Astrocyte (in vitro differentiated cells and primary cell): ENCODE results near the gene NDUFB8. TPM values are rescaled to one million over a fixed set of nuclear protein-coding genes. Genes with fewer than 3 reads are reported as not detected.

Experiments used
- DNase-seq: peaks from one replicate; pipeline ENCODE4 v3.0.0-alpha.2; 2010; ENCODE audit warnings: low read depth
- FAIRE-seq: peaks from 2 replicates; lab custom pipeline; 2011; peaks lifted over from hg19 to GRCh38; lab: Jason Lieb, UNC
- H2AFZ ChIP-seq: 2 replicates; pipeline ENCODE4 v1.6.0; 2012; ENCODE audit warnings: low read depth, low read length, inconsistent platforms
- H3K27ac ChIP-seq: 2 replicates; pipeline ENCODE4 v1.5.1; 2011; ENCODE audit warnings: low read depth, low read length, inconsistent platforms
- H3K27me3 ChIP-seq: 2 replicates; pipeline ENCODE4 v1.6.0; 2011; ENCODE audit warnings: low read length, inconsistent platforms; ENCODE audit not compliant: insufficient read depth
- H3K36me3 ChIP-seq: 2 replicates; pipeline ENCODE4 v1.5.1; 2011; ENCODE audit warnings: low read length, inconsistent platforms; ENCODE audit not compliant: insufficient read depth
- H3K4me1 ChIP-seq: 2 replicates; pipeline ENCODE4 v1.5.1; 2011; ENCODE audit warnings: low read length, inconsistent platforms; ENCODE audit not compliant: insufficient read depth
- H3K4me2 ChIP-seq: 2 replicates; pipeline ENCODE4 v1.6.0; 2012; ENCODE audit warnings: low read length, inconsistent platforms
- H3K4me3 ChIP-seq: 2 replicates; pipeline ENCODE4 v1.5.1; 2011; ENCODE audit warnings: low read depth, mild to moderate bottlenecking, low read length, inconsistent platforms; ENCODE audit not compliant: insufficient read depth
- H3K79me2 ChIP-seq: 2 replicates; pipeline ENCODE4 v1.6.0; 2012; ENCODE audit warnings: mild to moderate bottlenecking, low read length, inconsistent platforms; ENCODE audit not compliant: insufficient read depth
- H3K9ac ChIP-seq: 2 replicates; pipeline ENCODE4 v1.6.0; 2012; ENCODE audit warnings: mild to moderate bottlenecking, low read length, inconsistent platforms
- H3K9me3 ChIP-seq: 2 replicates; pipeline ENCODE4 v1.5.1; 2012; ENCODE audit warnings: low read depth, mild to moderate bottlenecking, low read length, inconsistent platforms; ENCODE audit not compliant: insufficient read depth
- H4K20me1 ChIP-seq: 2 replicates; pipeline ENCODE4 v1.6.0; 2012; ENCODE audit warnings: low read length, inconsistent platforms; ENCODE audit not compliant: insufficient read depth
- H3K27ac Mint-ChIP-seq: one replicate; pipeline ENCODE4 v1.8.0; 2021; ENCODE audit warnings: mild to moderate bottlenecking, mixed read lengths; ENCODE audit not compliant: unreplicated experiment
- H3K27me3 Mint-ChIP-seq: one replicate; pipeline ENCODE4 v1.8.0; 2021; ENCODE audit warnings: low read depth, mixed read lengths; ENCODE audit not compliant: unreplicated experiment
- H3K36me3 Mint-ChIP-seq: one replicate; pipeline ENCODE4 v1.8.0; 2021; ENCODE audit warnings: low read depth, mixed read lengths; ENCODE audit not compliant: unreplicated experiment
- H3K4me1 Mint-ChIP-seq: one replicate; pipeline ENCODE4 v1.8.0; 2021; ENCODE audit warnings: low read depth, mixed read lengths; ENCODE audit not compliant: unreplicated experiment
- H3K4me3 Mint-ChIP-seq: one replicate; pipeline ENCODE4 v1.8.0; 2021; ENCODE audit warnings: mild to moderate bottlenecking, moderate library complexity, mixed read lengths; ENCODE audit not compliant: unreplicated experiment
- H3K9me3 Mint-ChIP-seq: one replicate; pipeline ENCODE4 v1.8.0; 2021; ENCODE audit warnings: mild to moderate bottlenecking, mixed read lengths; ENCODE audit not compliant: unreplicated experiment
- CTCF ChIP-seq: IDR thresholded peaks from 2 replicates; pipeline ENCODE4 v1.5.1; 2011; ENCODE audit warnings: low read depth, mild to moderate bottlenecking, inconsistent platforms, low read length, moderate library complexity; ENCODE audit not compliant: insufficient read depth
- EZH2 ChIP-seq: IDR thresholded peaks from 2 replicates; pipeline ENCODE4 v1.6.1; 2012; ENCODE audit warnings: mild to moderate bottlenecking, low read length, inconsistent platforms; ENCODE audit not compliant: insufficient read depth
- total RNA-seq: library from RNA; stranded (reverse); gene quantifications from 2 replicates; pipeline ENCODE4 v1.2.1, GENCODE V29; 2021

The NDUFB8 gene
- total RNA-seq, 1 donor from 2014 or later, result 155 TPM

GRCh38 chr10:100509241-100509840 is 20.3 kb downstream of the NDUFB8 start:
- no peaks in the 10 kb centered on the region for H3K36me3 ChIP-seq
- H3K27me3 Mint-ChIP-seq, result peaks cover 18% of the 10 kb centered on the region
- no peaks in the 10 kb centered on the region for H4K20me1 ChIP-seq
- no peak overlapping the region for H3K4me3 Mint-ChIP-seq
- H3K4me1 ChIP-seq, result peaks cover 22% of the 10 kb centered on the region
- no peaks in the 10 kb centered on the region for H3K9me3 Mint-ChIP-seq
- H3K4me2 ChIP-seq, result no peak overlapping the region
- peaks cover 22% of the 10 kb centered on the region for H3K36me3 Mint-ChIP-seq
- FAIRE-seq (no peak), DNase-seq (no peak)
- no peak overlapping the region for H3K27ac Mint-ChIP-seq
- no peak overlapping the region for H2AFZ ChIP-seq
- H3K4me1 Mint-ChIP-seq, result peaks cover 2% of the 10 kb centered on the region
- no peak overlapping the region for H3K9ac ChIP-seq
- TF ChIP-seq CTCF (no peak), EZH2 (no peak)
- H3K4me3 ChIP-seq, result no peak overlapping the region
- H3K79me2 ChIP-seq, result no peaks in the 10 kb centered on the region
- H3K9me3 ChIP-seq, result no peaks in the 10 kb centered on the region
- H3K27me3 ChIP-seq, result no peaks in the 10 kb centered on the region
- H3K27ac ChIP-seq, result no peak overlapping the region

DNA sequence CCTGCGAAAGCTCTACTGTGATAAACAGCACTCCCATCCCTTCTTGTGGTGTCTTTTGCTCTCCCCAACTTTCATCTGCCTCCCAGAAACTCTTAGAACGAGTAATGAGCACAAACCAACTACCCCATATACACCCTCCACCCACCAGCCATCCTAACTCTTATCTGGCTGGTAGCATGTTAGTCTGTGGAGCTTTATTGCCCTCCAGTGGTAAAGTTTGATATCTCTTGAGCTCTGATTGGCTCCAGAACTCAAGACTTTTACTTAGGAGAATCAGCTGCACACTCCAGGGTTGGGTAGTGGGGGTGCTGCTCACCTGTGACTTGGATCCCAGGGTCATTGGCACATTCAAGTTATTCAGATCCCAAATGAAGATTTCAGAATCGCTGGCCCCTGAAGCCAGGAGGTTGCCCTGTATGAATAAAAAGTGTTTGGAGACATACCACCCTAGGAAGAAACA is 20.9 kb downstream of the NDUFB8 start:
- Mint-ChIP-seq H3K4me3 (no peak overlapping the region), H3K27me3 (peaks cover 18% of the 10 kb centered on the region), H3K36me3 (peaks cover 19% of the 10 kb centered on the region), H3K4me1 (peaks cover 7% of the 10 kb centered on the region), H3K27ac (no peak overlapping the region), H3K9me3 (no peaks in the 10 kb centered on the region)
- H3K79me2 ChIP-seq, result no peaks in the 10 kb centered on the region
- no peak overlapping the region for H3K27ac ChIP-seq
- no peaks in the 10 kb centered on the region for H3K36me3 ChIP-seq
- peak; percentile 74 for TF ChIP-seq CTCF
- no peak for TF ChIP-seq EZH2
- peak; percentile 41 for DNase-seq
- H4K20me1 ChIP-seq, result no peaks in the 10 kb centered on the region
- H3K4me3 ChIP-seq, result no peak overlapping the region
- no peak overlapping the region for H3K4me2 ChIP-seq
- H3K9ac ChIP-seq, result no peak overlapping the region
- no peaks in the 10 kb centered on the region for H3K27me3 ChIP-seq
- no peaks in the 10 kb centered on the region for H3K9me3 ChIP-seq
- no peak overlapping the region for H2AFZ ChIP-seq
- peaks cover 24% of the 10 kb centered on the region for H3K4me1 ChIP-seq
- peak; percentile 62 for FAIRE-seq

DNA sequence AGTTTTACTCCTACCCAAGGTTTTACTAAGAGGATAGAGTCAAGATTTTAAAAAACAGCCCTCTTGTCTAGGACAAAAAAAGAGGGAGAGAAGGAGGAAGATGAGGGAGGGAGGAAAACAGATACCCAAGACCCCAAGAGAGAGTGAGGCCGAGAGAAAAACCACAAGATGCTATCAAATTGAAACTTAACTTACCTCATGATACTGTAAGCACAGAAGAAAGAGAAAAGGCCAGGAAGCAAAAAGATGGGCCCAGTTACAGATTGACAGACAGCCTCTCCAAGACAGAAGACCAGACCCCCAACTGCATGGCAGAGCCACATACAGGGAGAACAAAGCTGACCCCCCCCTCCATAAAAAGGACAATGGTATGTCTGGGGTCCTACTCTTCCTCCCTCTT is 21.4 kb downstream of the NDUFB8 start:
- Histone ChIP-seq H4K20me1 (no peaks in the 10 kb centered on the region), H3K4me2 (no peak overlapping the region), H3K9ac (no peak overlapping the region), H2AFZ (no peak overlapping the region), H3K4me3 (no peak overlapping the region), H3K27ac (no peak overlapping the region), H3K27me3 (no peaks in the 10 kb centered on the region), H3K79me2 (no peaks in the 10 kb centered on the region), H3K4me1 (peaks cover 24% of the 10 kb centered on the region), H3K36me3 (no peaks in the 10 kb centered on the region), H3K9me3 (no peaks in the 10 kb centered on the region)
- no peak for TF ChIP-seq EZH2
- no peak for TF ChIP-seq CTCF
- Mint-ChIP-seq H3K4me3 (peak overlapping the region; percentile 45), H3K4me1 (peaks cover 8% of the 10 kb centered on the region), H3K36me3 (peaks cover 19% of the 10 kb centered on the region), H3K9me3 (no peaks in the 10 kb centered on the region), H3K27ac (no peak overlapping the region), H3K27me3 (peaks cover 18% of the 10 kb centered on the region)
- DNase-seq (no peak), FAIRE-seq (no peak)
